Measurements from ENCODE around the gene SLC9C1.

Gene SLC9C1

DNA sequence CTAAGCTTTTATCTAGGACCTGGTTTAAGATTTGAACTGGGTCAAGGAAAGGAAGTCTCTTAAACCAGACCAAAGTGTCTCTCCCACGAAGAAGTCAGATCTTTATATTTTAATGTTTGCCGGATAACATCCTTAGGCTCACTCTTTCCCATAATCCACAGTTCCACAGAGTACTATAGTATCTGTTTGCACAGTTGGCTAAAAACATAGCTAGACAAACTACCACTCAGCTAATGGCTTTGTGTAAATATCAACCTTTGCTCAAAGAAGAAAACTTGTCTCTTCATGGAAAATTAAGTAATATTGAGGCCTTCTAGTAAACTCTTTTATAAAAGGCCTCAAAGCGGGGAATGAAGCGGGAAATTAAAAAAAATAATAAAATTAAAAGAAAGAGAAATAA, 13.5 kb upstream of the SLC9C1 start:
- no peak overlapping the region for H3K4me3 ChIP-seq (ENCODE audit: low read length)
- DNase-seq (ENCODE audit: low read depth) = no peak
- TF ChIP-seq, protein P1, sequence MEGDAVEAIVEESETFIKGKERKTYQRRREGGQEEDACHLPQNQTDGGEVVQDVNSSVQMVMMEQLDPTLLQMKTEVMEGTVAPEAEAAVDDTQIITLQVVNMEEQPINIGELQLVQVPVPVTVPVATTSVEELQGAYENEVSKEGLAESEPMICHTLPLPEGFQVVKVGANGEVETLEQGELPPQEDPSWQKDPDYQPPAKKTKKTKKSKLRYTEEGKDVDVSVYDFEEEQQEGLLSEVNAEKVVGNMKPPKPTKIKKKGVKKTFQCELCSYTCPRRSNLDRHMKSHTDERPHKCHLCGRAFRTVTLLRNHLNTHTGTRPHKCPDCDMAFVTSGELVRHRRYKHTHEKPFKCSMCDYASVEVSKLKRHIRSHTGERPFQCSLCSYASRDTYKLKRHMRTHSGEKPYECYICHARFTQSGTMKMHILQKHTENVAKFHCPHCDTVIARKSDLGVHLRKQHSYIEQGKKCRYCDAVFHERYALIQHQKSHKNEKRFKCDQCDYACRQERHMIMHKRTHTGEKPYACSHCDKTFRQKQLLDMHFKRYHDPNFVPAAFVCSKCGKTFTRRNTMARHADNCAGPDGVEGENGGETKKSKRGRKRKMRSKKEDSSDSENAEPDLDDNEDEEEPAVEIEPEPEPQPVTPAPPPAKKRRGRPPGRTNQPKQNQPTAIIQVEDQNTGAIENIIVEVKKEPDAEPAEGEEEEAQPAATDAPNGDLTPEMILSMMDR (IDR thresholded peaks at IDR 0.05; ENCODE audit: insufficient read depth, low read depth, low read length, missing control alignments) = no peak

DNA sequence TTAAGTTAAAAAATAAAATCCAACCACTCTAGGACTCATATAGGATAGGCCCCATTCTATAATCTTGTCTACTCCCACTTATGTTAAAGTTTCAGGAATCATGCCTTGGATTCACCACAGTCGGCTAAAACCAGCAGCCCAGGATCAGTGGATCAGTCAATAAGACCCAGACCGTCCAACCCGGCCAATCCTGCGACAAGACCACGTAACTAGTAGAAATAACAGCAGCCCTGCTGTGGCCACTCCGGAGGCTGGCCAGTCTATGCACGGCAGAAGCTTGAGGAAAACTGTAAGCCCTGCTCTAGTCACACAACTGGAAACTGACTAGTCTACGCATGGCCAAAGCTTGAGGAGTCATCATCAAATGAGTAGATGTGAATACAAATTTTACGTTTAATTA, 12.8 kb upstream of the SLC9C1 start:
- H3K4me3 ChIP-seq (ENCODE audit: low read length) = no peak overlapping the region
- no peak for DNase-seq (ENCODE audit: low read depth)
- TF ChIP-seq, protein P1 (IDR thresholded peaks at IDR 0.05; ENCODE audit: insufficient read depth, low read depth, low read length, missing control alignments) = no peak

DNA sequence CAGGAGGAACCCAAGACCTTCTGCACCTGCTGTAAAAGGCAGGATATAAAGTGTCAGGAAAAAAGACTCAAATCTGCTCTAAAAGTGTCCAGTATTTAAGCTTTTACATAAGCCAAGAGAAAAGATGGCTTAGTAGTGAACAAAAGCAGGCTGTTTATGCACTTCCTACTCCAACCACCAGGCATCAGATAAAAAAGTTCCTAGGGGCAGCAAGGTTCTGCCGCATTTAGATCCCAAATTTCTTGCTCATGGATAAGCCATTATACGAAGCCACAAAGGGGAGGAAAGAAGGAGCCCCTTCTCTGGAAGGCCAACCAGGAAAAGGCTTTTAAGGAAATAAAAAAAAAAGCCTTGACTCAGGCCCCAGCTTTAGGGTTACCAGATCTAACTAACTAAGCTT, 10.6 kb upstream of the SLC9C1 start:
- no peak for DNase-seq (ENCODE audit: low read depth)
- TF ChIP-seq, protein P1 (IDR thresholded peaks at IDR 0.05; ENCODE audit: insufficient read depth, low read depth, low read length, missing control alignments) = peak; percentile 22
- H3K4me3 ChIP-seq (ENCODE audit: low read length) = no peak overlapping the region

DNA sequence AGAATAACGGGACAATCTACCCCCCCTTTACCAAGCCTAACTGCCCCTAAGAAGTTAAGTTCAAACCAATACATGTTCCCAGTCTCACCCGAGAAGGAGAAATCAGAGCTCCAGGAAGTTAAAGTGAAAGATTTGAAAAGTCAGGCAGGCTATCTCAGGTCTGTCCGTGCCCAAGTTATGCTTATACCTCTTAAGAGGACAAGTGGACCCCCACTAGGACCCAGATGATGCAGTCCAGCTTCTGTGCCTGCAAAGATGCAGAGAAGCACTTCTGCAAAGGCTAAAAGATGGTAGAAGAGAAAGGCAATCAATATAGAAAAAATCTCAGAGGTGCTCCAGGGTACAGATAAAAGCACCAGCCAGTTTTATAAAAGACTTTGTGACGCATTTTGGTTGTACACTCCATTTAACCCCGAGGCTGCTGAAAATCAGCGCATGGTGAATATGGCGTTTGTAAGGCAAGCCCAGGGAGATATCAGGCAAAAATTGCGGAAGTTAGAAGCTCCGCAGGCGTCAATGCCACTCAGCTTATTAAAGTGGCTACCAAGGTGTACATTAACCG, 9.8 kb upstream of the SLC9C1 start:
- peak overlapping the region; percentile 12 for H3K4me3 ChIP-seq (ENCODE audit: low read length)
- peak; percentile 19 for DNase-seq (ENCODE audit: low read depth)
- TF ChIP-seq, protein P1 (IDR thresholded peaks at IDR 0.05; ENCODE audit: insufficient read depth, low read depth, low read length, missing control alignments) = no peak

DNA sequence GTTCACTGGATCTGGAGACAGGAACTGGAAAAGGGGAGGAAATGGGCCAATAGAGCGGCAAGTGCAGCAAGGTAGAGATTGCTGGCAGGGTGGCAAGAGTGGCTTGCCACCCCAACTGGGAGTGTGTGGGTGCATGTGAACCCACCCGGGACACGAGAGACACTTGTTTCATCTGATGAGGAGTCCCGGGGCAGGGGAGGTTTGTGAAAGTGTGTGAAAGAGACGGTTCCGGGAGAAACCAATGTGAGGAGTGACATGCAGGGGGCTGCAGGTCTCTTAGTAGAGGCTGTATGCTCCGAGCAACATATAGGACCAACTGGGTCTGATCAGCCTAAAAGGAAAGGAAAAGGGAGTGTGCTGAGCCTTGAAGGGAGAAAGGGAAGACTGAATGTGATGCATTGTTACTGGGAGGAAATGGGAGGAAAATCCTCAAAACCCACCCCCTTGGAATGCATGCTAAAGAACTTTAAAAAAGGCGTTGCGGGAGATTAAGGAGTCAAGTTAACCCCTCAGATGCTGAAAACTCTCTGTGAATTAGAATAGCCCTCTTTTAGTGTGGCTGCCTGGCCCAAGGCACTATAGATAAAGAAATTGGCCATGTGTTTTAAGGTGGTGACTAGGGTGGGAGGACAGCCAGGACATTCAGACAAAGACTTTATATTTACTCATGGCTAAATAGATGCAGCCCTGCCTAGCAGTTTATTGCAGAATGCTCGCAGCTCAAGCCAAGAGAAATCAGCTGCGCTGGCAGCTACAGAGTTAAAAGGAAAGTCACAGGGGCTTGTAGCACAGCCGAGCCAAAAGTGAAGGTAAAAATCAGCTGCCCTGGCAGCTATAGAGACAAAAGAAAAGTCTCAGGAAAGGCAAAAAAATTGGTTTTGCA, 9.1 kb upstream of the SLC9C1 start:
- peak overlapping the region; percentile 12 for H3K4me3 ChIP-seq (ENCODE audit: low read length)
- no peak for DNase-seq (ENCODE audit: low read depth)

DNA sequence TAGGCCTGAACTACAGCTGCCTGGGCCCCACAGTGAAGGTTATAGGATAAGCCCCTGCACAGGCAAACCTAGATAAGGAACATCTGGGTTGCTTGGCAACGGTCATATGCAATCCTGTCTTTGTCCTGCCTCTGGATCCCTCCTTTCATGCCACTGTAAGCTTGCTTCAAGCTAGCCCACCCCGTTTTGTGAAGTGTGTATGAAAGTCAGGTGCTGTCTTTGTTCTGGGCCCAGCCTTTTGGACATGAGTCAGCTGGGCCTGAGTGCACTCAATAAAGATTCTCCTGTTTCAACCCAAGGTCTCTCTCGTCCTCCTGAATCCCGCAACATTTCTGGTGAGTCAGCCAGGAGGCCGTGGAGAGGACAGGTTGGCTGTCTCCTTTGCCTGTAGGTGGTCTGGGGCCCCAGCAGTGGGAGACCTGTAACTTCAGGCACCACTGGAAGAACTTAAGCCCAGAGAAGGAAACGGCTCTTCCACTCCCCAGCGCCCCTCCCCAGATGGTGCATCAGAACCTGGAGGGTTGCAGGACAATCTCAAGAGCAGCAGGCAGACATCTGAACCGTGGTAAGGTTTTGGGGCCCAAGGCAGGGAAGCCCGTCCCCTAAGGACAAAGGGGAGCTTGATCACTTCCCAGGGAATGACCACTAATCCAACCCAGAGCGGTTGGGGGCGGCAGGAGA, 8.3 kb upstream of the SLC9C1 start:
- TF ChIP-seq, protein P1 (IDR thresholded peaks at IDR 0.05; ENCODE audit: insufficient read depth, low read depth, low read length, missing control alignments) = no peak
- DNase-seq (ENCODE audit: low read depth) = no peak
- H3K4me3 ChIP-seq (ENCODE audit: low read length) = no peak overlapping the region

More for the DNA sequence above, 9.1 kb upstream of the SLC9C1 start:
- TF ChIP-seq, protein P1 (IDR thresholded peaks at IDR 0.05; ENCODE audit: insufficient read depth, low read depth, low read length, missing control alignments) = no peak
